NCI-H345 treated with DMSO at 0.1 percent for 48 hours (cell line): ENCODE data around the gene PTPRN2.

Experiments
- DNase-seq: peaks from one replicate; lab custom pipeline; 2025; ENCODE audit not compliant: unreplicated experiment; lab: John Stamatoyannopoulos, UW

The PTPRN2 gene

GRCh38 chr7:157886266-157886665, 701.4 kb downstream of the PTPRN2 start:
- no peak for DNase-seq

DNA sequence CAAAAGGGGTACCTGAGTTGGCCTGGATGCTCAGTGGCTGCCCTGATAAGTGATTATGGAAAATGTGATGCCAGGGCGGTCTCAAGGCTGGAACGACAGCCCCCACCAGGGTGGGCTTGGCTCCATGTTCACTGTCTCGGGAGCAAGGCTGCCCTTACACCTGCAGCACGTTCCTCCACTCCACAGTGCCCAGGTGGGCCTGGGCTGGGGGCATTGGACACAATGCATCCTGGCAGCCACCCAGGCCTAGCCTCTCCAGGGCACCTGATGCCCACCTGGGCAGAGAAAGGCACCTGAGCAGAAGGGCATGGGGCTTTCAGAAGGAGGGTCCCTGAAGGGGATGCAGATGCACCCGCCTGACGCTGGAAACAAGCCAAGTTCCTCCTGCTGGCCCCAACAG, 702.5 kb downstream of the PTPRN2 start:
- DNase-seq: peak; percentile 4

DNA sequence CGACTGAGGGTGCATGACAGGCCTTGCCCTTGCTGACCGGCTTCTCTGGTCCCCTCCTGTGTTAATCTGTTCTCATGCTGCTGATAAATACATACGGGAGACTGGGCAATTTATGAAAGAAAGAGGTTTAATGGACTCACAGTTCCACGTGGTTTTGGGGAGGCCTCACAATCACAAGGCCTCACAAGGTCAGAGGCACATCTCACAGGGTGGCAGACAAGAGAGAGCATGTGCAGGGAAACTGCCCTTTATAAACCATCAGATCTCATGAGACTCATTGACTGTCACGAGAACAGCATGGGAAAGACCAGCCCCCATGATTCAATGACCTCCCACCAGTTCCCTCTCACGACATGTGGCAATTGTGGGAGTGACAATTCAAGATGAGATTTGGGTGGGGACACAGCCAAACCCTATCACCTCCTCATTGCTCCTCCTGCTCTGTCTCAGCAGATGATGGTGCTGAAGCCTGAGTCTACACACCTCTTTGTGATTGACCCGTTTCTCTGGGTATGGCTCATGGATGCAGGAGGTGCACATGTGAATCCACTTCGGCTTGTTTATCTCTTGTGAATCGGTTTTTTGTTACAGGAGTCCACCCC, 703.1 kb downstream of the PTPRN2 start:
- DNase-seq: no peak

DNA sequence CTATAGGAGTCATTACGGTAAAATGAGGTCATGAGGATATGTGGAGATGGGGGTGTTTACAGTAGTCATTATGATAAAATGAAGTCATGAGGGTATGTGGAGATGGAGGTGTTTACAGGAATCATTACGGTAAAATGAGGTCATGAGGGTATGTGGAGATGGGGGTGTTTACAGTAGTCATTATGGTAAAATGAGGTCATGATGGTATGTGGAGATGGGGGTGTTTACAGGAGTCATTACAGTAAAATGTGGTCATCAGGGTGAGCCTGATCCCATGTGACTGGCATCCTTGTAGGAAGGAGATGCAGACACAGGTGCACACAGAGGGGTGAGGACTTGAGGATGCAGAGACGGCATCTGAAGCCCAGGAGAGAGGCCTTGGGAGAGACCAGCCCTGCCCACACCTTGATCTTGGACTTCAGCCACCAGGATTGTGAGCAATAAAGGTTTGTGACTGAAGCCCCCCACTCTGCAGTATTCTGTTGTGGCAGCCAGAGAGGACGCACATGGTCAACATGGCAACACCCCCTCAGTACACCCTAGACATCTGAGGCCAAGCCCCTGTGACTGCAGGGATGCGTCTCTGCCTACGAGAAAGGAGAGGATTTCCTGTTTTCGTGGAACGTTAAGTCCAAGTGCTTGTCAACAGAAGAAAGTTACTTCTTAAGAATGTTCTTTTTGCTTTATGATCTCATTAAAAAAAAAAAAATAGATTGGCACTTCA, 706.4 kb downstream of the PTPRN2 start:
- no peak for DNase-seq

DNA sequence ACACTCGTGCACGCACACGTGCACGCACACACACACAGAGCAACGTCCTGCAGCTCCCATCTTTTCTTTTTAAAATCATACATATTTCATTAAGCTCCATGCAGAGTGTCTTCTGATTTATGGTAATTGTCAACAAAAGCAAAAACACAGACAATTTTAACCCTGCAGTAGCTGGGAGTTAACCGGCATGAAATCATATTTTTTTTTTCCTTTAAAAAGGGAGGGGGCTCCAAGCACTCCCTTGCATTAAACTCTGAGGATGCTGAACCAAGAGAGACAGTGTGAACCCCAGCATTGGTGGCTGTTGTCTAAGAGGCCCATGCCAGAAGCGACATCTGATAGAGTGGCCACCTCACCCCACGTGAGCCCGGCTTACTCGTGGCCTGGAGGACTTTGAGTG, 708.2 kb downstream of the PTPRN2 start:
- no peak for DNase-seq

GRCh38 chr7:157877298-157878090, 710.1 kb downstream of the PTPRN2 start:
- no peak for DNase-seq

GRCh38 chr7:157876469-157877285, 710.9 kb downstream of the PTPRN2 start:
- DNase-seq: no peak

DNA sequence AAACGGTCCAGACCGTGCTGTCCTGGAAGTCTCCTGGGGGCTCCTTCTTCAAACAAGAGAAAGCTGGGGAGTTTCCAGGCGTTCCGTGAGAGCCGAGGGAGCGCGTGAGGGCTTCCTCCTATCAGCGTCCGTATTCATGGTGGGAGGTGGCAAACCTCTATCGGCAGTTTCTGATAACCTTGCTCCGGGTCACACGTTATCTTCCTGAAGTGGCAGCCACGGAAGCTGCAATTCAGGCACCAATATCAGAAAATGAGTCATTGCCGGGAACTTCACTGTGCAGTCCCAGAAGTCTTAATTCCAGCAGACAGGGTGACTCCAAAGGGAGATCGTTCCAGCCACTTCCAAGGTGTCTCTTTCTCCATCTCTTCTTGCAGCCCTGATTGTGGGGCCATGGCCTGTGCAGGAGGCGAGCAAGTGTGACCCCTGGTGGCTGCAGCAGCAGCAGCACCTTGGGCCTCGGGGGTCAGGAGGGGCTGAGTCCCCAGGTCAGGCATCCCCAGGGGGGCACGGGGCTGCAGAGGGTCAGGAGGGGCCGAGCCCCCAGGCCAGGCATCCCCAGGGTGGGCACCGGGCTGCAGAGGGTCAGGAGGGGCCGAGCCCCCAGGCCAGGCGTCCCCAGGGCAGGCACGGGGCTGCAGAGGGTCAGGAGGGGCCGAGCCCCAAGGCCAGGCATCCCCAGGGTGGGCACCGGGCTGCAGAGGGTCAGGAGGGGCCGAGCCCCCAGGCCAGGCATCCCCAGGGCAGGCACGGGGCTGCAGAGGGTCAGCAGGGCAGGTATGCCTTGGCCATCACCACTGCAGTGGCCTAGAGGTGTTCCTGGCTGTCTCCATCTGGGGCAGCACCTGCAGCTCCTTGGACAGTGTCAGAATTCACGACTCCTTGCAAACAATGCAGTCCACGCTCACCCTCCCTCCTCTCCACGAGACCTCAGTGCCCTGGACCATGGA, 712.1 kb downstream of the PTPRN2 start:
- DNase-seq: peak; percentile 1

GRCh38 chr7:157874870-157875229, 712.8 kb downstream of the PTPRN2 start:
- no peak for DNase-seq

GRCh38 chr7:157874208-157874816, 713.3 kb downstream of the PTPRN2 start:
- no peak for DNase-seq

- no peak for DNase-seq
Observed at GRCh38 chr7:157873664-157874063, 714.0 kb downstream of the PTPRN2 start.

- DNase-seq: no peak
Observed at GRCh38 chr7:157873181-157873580, 714.4 kb downstream of the PTPRN2 start.

GRCh38 chr7:157872447-157872846, 715.2 kb downstream of the PTPRN2 start:
- DNase-seq: no peak

DNA sequence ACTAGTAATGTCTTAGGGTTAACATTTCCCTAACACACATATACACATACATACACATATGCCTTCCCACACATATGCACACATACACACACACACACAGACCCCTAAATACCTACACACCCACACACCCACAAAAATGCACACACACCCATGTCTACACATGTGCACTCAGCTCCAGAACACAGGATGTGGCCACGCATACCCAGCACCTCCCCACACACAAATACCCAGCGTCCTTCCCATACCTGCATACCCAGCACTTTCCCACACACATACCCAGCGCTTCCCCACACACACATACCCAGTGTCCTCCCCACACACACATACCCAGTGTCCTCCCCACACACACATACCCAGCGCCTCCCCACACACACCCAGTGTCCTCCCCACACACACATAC, 715.9 kb downstream of the PTPRN2 start:
- no peak for DNase-seq

DNA sequence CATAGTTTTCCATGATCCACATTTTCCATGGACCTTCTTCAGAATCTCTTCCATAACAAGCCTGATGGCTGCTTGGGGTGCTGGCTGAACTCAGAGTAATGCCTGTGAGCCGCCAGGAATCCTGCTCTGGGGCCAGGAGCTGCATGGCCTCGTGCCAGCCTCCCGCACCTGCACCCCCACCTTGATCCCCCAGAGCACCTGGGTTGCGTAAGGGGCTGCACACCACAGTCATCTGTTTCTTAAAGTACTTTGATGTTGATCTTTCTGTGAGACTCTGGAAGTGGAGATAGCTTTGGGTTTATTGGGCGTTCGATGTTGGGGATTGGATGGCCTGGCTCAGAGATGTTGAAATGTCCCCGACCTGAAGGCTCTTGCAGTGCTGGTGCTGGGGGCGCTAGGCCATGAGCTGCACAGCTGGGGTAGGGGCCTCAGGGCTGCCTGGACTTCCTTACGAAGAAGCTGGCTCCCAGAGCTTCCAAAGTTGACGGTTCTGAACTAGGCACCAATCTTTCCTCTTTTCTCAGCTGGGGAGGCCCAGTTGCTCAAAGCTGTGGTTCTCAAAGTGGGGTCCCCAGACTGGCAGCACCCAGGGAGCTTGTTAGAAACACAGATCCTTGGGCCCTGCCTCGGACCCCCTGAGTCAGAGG, 716.9 kb downstream of the PTPRN2 start:
- DNase-seq: no peak

DNA sequence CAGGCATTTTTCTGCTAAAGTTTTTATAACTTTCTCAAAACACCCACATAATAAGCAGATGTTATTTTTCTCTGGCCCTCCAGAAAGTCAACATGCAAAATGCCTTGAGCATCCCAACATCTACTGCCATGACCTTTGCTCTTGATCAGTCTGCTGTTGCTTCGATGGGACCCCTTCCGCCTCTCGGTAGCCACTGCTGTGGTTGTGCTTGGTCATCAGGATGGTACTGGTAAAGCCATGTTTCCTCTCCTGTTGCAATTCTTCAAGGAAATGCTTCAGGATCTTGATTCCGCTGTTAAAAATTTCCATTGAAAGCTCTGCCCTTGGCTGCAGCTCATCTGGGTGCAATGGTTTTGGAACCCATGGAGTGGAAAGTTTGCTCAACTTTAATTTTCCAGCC, 717.8 kb downstream of the PTPRN2 start:
- DNase-seq: no peak

DNA sequence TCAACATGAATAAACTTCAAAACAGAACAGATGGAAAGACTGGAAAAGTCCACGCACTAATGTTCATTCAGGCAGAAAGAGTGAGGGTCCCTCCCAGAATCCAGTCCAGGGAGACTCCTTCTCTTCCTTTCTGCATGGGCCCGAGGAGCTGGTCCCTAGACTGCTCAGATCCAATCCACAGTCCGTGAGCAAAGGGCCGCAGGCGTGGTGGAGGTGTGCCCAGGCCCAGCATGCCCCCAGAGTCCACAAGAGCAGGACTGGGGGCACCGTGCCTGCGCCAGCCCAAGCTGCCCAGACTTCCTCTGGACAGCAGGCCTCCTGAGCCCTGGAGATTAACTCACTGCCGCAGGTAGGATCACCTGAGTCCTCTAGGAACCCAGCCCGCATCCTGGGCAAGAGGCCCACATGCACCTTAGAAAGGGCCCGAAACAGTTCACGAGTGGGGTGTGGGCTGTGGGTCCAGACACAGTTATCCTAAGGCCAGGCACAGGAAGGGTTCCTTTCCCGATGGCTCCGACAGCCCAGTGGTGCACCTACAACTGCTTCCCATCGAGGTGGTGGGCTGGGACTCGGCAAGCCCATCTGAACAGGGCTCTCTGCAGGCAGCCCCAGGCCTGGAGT, 719.8 kb downstream of the PTPRN2 start:
- DNase-seq: no peak

DNA sequence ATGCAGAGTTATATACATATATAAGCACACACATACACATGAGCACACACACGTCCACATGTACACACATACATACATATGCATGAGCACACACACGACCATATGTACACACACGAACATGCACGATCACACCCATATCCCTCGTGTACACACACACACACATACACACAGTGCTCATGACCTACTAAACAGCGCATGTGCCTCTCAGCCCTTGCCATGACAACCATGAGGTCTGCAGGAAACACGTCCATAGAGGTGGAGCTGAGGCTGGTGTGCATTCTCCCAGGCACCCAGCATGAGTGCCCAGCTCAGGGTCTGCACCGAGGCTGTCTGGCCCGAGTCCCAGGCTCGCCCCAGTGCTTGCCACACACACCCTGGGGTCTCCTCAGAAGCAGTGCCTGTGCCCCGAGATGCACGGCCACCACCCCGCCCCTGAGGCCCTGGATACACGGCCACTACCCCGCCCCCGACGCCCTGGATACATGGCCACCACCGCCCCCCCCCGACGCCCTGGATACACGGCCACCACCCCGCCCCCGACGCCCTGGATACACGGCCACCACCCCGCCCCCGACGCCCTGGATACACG, 721.2 kb downstream of the PTPRN2 start:
- DNase-seq: no peak
